Neuronal stem cell (in vitro differentiated cells): ENCODE data around the gene PHLDB1.
"Not testable (repeated sequence)": the region's sequence is repeated elsewhere in the genome, so short reads cannot be mapped to it uniquely, and the experiment has no call there.

Experiments
- DNase-seq: peaks from one replicate; pipeline ENCODE4 v3.0.0-alpha.2; 2013; ENCODE audit warnings: low spot score
- H2AFZ ChIP-seq: one replicate; pipeline ENCODE4 v1.6.1; 2013; ENCODE audit warnings: mild to moderate bottlenecking, low read length, inconsistent platforms
- H2AK5ac ChIP-seq: 2 replicates; pipeline ENCODE4 v1.6.1; 2013; ENCODE audit warnings: low read depth, mild to moderate bottlenecking, inconsistent platforms, low read length, moderate library complexity, mixed read lengths
- H2BK120ac ChIP-seq: 2 replicates; pipeline ENCODE4 v1.6.1; 2013; ENCODE audit warnings: low read depth, mild to moderate bottlenecking, inconsistent platforms, low read length, moderate library complexity, mixed read lengths
- H2BK12ac ChIP-seq: one replicate; pipeline ENCODE4 v1.6.1; 2013; ENCODE audit warnings: low read length, inconsistent platforms
- H2BK15ac ChIP-seq: 2 replicates; pipeline ENCODE4 v1.6.1; 2013; ENCODE audit warnings: mild to moderate bottlenecking, low read length, inconsistent platforms, mixed read lengths
- H2BK5ac ChIP-seq: one replicate; pipeline ENCODE4 v1.6.1; 2013; ENCODE audit warnings: inconsistent platforms, mild to moderate bottlenecking, low read length, moderate library complexity
- H3K14ac ChIP-seq: one replicate; pipeline ENCODE4 v1.6.1; 2013; ENCODE audit warnings: low read length, inconsistent platforms
- H3K18ac ChIP-seq: 2 replicates; pipeline ENCODE4 v1.6.1; 2013; ENCODE audit warnings: low read length, inconsistent platforms
- H3K23ac ChIP-seq: 2 replicates; pipeline ENCODE4 v1.6.1; 2013; ENCODE audit warnings: low read depth, mild to moderate bottlenecking, mixed read lengths, low read length, inconsistent platforms; ENCODE audit not compliant: poor library complexity
- H3K27ac ChIP-seq: replicated peaks from 3 replicates; pipeline ENCODE4 v1.5.1; 2013; ENCODE audit warnings: low read length, inconsistent platforms
- H3K27me3 ChIP-seq, 3 experiments: 2 replicates each; pipeline ENCODE4 v1.6.1; 2013; ENCODE audit warnings: low read length in 3 of 3, mild to moderate bottlenecking in 2 of 3, inconsistent platforms in 1 of 3, low read depth in 1 of 3, mixed read lengths in 1 of 3, moderate library complexity in 1 of 3; ENCODE audit not compliant: control insufficient read depth in 3 of 3, insufficient read depth in 3 of 3
- H3K36me3 ChIP-seq, 2 donors: replicated peaks in 1 of 2; 2 replicates each; pipeline ENCODE4 v1.6.1; 2013; ENCODE audit warnings: low read length in 2 of 2; ENCODE audit not compliant: control insufficient read depth in 2 of 2, insufficient read depth in 2 of 2
- H3K4ac ChIP-seq: 2 replicates; pipeline ENCODE4 v1.6.1; 2013; ENCODE audit warnings: inconsistent platforms, mild to moderate bottlenecking, low read length, moderate library complexity
- H3K4me1 ChIP-seq, 2 donors: 1 replicate in 1 of 2; 2 replicates in 1 of 2; pipeline ENCODE4 v1.6.1; 2013; ENCODE audit warnings: low read length in 2 of 2, low read depth in 1 of 2; ENCODE audit not compliant: control insufficient read depth in 2 of 2, insufficient read depth in 1 of 2
- H3K4me2 ChIP-seq: one replicate; pipeline ENCODE4 v1.6.1; 2013; ENCODE audit warnings: mild to moderate bottlenecking, low read length, inconsistent platforms; ENCODE audit not compliant: insufficient read depth, poor library complexity, severe bottlenecking
- H3K4me3 ChIP-seq, 2 donors: 2 replicates each; pipeline ENCODE4 v1.5.1; 2013; ENCODE audit warnings: low read length in 2 of 2, mild to moderate bottlenecking in 2 of 2, inconsistent platforms in 1 of 2, moderate library complexity in 1 of 2
- H3K79me1 ChIP-seq: one replicate; pipeline ENCODE4 v1.6.1; 2013; ENCODE audit warnings: low read depth, mild to moderate bottlenecking, inconsistent platforms, low read length, moderate library complexity
- H3K9ac ChIP-seq: one replicate; pipeline ENCODE4 v1.6.1; 2013; ENCODE audit warnings: mild to moderate bottlenecking, low read depth, low read length, inconsistent platforms; ENCODE audit not compliant: poor library complexity
- H3K9me3 ChIP-seq, 2 donors: replicated peaks in 1 of 2; 2 replicates each; pipeline versions ENCODE3 to v1.6.1; 2013; ENCODE audit warnings: low read length in 2 of 2, mild to moderate bottlenecking in 2 of 2, inconsistent platforms in 1 of 2, low read depth in 1 of 2, mixed read lengths in 1 of 2, moderate library complexity in 1 of 2; ENCODE audit not compliant: control insufficient read depth in 2 of 2, insufficient read depth in 1 of 2
- H4K8ac ChIP-seq: one replicate; pipeline ENCODE4 v1.6.1; 2013; ENCODE audit warnings: low read depth, mild to moderate bottlenecking, inconsistent platforms, low read length, moderate library complexity
- H4K91ac ChIP-seq: one replicate; pipeline ENCODE4 v1.6.1; 2013; ENCODE audit warnings: low read length, low read depth, mild to moderate bottlenecking, inconsistent platforms; ENCODE audit not compliant: poor library complexity
- WGBS, 2 donors: extraction: QIAGEN DNeasy Blood & Tissue Kit; methylation state at CpG; one replicate each; pipeline ENCODE4 v1.1.7; 2013; ENCODE audit warnings: missing lambda C conversion rate in 2 of 2, mixed read lengths in 1 of 2; ENCODE audit not compliant: insufficient read length in 2 of 2, insufficient replicate concordance in 1 of 2; ENCODE audit errors: extremely low coverage in 2 of 2; 5-methylcytosine and 5-hydroxymethylcytosine counted together

The PHLDB1 gene

DNA sequence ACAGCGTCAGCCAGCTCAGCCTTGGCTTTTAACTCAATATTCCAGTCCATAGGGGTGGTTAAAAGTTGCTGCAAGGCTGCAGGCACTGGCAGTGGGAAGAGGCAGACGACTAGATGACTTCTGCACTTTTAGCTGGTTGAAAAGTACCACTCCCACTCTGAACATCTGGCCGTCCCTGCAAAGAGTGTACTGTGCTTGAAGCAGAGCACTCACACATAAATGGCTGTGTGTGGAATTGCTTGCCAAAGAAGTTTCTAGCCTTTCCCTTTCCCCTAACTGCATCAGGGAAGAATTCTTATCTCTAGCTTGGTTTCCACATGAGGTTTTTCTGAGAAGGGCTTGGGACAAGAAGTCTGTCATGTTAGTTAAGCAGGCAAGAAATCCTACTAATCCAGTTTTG, 5.1 kb upstream of the PHLDB1 start:
- H3K18ac ChIP-seq, result no peak overlapping the region
- H3K4me2 ChIP-seq, result no peak overlapping the region
- H3K4me1 ChIP-seq, result peaks cover 20 to 24% of the 10 kb centered on the region in 2 donors
- DNase-seq, result no peak
- H3K9me3 ChIP-seq, result no peaks in the 10 kb centered on the region
- WGBS, 2 donors, result no CpG with 5 or more reads among the region's 3 CpGs
- H2BK120ac ChIP-seq, result no peak overlapping the region
- no peak overlapping the region for H3K4ac ChIP-seq
- H3K14ac ChIP-seq, result no peak overlapping the region
- H3K79me1 ChIP-seq, result no peaks in the 10 kb centered on the region
- H2BK15ac ChIP-seq, result no peak overlapping the region
- H3K9ac ChIP-seq, result no peak overlapping the region
- no peak overlapping the region for H2AFZ ChIP-seq
- H3K27me3 ChIP-seq, result no peaks in the 10 kb centered on the region
- H2BK12ac ChIP-seq, result no peak overlapping the region
- H3K27ac ChIP-seq, result no peak overlapping the region
- no peak overlapping the region for H2BK5ac ChIP-seq
- H3K36me3 ChIP-seq, result peaks cover 16 to 60% of the 10 kb centered on the region in 2 donors
- no peak overlapping the region for H3K4me3 ChIP-seq
- no peak overlapping the region for H2AK5ac ChIP-seq
- H4K8ac ChIP-seq, result no peak overlapping the region
- no peak overlapping the region for H3K23ac ChIP-seq
- H4K91ac ChIP-seq, result no peak overlapping the region

DNA sequence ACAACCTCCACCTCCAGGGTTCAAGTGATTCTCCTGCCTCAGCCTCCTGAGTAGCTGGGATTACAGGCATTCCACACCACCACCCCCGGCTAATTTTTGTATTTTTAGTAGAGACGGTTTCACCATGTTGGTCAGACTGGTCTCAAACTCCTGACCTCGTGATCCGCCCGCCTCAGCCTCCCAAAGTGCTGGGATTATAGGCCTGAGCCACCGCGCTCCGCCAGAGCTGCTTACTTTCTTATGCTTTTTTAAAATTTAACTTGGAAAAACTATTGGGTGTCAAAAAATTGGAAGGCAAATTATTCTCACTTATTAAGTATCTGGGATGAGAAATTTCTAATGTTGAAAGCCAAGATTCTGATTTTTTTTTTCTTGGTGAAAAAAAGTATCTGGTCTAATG, 3.7 kb upstream of the PHLDB1 start:
- H2AK5ac ChIP-seq, H4K91ac ChIP-seq, H2BK12ac ChIP-seq, H3K4me2 ChIP-seq, DNase-seq, H3K9me3 ChIP-seq, H3K18ac ChIP-seq, H2BK5ac ChIP-seq, H2BK120ac ChIP-seq, H2BK15ac ChIP-seq, H3K9ac ChIP-seq, H3K4ac ChIP-seq, H3K14ac ChIP-seq, H3K4me3 ChIP-seq, H4K8ac ChIP-seq, H3K27ac ChIP-seq, H3K79me1 ChIP-seq, H2AFZ ChIP-seq, H3K23ac ChIP-seq: not testable (repeated sequence)
- H3K36me3 ChIP-seq, result peaks cover 13 to 46% of the 10 kb centered on the region in 2 donors
- H3K4me1 ChIP-seq, result peaks cover 22 to 24% of the 10 kb centered on the region in 2 donors
- H3K27me3 ChIP-seq, result peaks cover 0 to 12% (median 10%) of the 10 kb centered on the region in 3 experiments
- no CpG with 5 or more reads among the region's 8 CpGs for WGBS, 2 donors

DNA sequence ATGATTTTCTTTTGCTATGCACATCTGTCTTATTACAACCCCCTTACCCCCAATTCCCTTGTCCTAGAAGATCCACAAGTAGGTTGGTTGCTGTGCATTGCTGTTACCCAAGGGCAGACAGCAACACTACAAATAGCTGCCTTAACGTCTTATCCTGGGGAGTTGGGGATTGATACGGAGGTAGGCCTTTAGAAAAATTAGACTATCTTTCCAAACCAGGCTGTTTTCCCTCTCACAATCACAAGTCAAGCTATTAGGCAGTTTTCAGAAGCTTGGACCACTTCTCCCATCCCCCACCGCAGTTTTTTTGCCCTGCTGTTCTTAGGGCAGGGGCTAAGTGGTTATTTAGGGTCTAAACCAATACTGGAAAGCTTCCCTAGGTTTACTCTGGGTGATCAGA, 2.8 kb upstream of the PHLDB1 start:
- no CpG with 5 or more reads among the region's 3 CpGs for WGBS, 2 donors
- Histone ChIP-seq H3K79me1 (peaks cover 3% of the 10 kb centered on the region), H2AFZ (no peak overlapping the region), H2BK12ac (no peak overlapping the region), H3K4me2 (no peak overlapping the region), H2BK120ac (no peak overlapping the region), H3K36me3 (peaks cover 13 to 37% of the 10 kb centered on the region in 2 donors), H2BK5ac (no peak overlapping the region), H3K4me3 (no peak overlapping the region), H3K23ac (no peak overlapping the region), H3K9me3 (peaks cover 0 to 6% of the 10 kb centered on the region in 2 donors), H3K27ac (no peak overlapping the region), H3K4me1 (peaks cover 24 to 29% of the 10 kb centered on the region in 2 donors), H4K91ac (no peak overlapping the region), H2AK5ac (no peak overlapping the region), H3K4ac (no peak overlapping the region), H3K9ac (no peak overlapping the region), H3K18ac (no peak overlapping the region), H4K8ac (no peak overlapping the region), H3K14ac (no peak overlapping the region), H2BK15ac (no peak overlapping the region), H3K27me3 (peaks cover 0 to 21% (median 18%) of the 10 kb centered on the region in 3 experiments)
- DNase-seq, result no peak

- no peak overlapping the region for H3K27ac ChIP-seq
- no peak for DNase-seq
These were observed 2.1 kb upstream of the PHLDB1 start for GRCh38 chr11:118605116-118605867.

More at GRCh38 chr11:118605116-118605867, 2.1 kb upstream of the PHLDB1 start:
- no peak overlapping the region for H3K4ac ChIP-seq
- H3K27me3 ChIP-seq, result peaks cover 0 to 28% (median 23%) of the 10 kb centered on the region in 3 experiments
- H3K36me3 ChIP-seq, result peaks cover 13 to 30% of the 10 kb centered on the region in 2 donors
- peak overlapping the region; percentile 25 for H3K23ac ChIP-seq
- WGBS, 2 donors, result no CpG with 5 or more reads among the region's 10 CpGs
- peaks cover 24 to 31% of the 10 kb centered on the region in 2 donors for H3K4me1 ChIP-seq
- peak overlapping the region; percentile 43 for H2AFZ ChIP-seq
- no peak overlapping the region for H4K91ac ChIP-seq
- no peak overlapping the region for H3K4me2 ChIP-seq
- H3K9me3 ChIP-seq, result peaks cover 0 to 6% of the 10 kb centered on the region in 2 donors
- no peak overlapping the region for H2BK5ac ChIP-seq
- H3K4me3 ChIP-seq, result no peak overlapping the region
- H3K9ac ChIP-seq, result no peak overlapping the region
- no peak overlapping the region for H2BK12ac ChIP-seq
- H2BK120ac ChIP-seq, result no peak overlapping the region
- H3K14ac ChIP-seq, result no peak overlapping the region
- H3K18ac ChIP-seq, result peak overlapping the region; percentile 15
- no peak overlapping the region for H2BK15ac ChIP-seq
- H4K8ac ChIP-seq, result no peak overlapping the region
- H3K79me1 ChIP-seq, result peaks cover 3% of the 10 kb centered on the region
- no peak overlapping the region for H2AK5ac ChIP-seq
